Body of pancreas (tissue), 4 donors: ENCODE data around the gene LTV1.

Experiments
- CTCF ChIP-seq, 7 experiments: fragments of 450-650 bp in 4 of 7; fragments of 200-600 bp in 3 of 7; sonication (generic) in 3 of 7; IDR thresholded peaks; one replicate each; pipeline ENCODE4 v1.5.1; 2016 to 2019; ENCODE audit warnings: antibody characterized with exemption in 7 of 7
- POLR2A ChIP-seq, 3 donors: fragments of 450-650 bp; IDR thresholded peaks; one replicate each; pipeline ENCODE4 v1.6.1; 2016; ENCODE audit warnings: antibody characterized with exemption in 3 of 3, mild to moderate bottlenecking in 2 of 3

GRCh38 chr6:143912671-143913070, 69.5 kb downstream of the LTV1 start:
- TF ChIP-seq CTCF (IDR thresholded peaks at IDR 0.05) (no peak), POLR2A (IDR thresholded peaks at IDR 0.05) (no peak)
